DOHH2 (cell line): ENCODE measurements around the gene VPS4A.

Experiments used
- H3F3A ChIP-seq: fragments of 200-600 bp; sonication (generic), shearing (Covaris generic); 2 replicates; pipeline ENCODE4 v1.6.0; 2016; ENCODE audit warnings: antibody characterized with exemption, mild to moderate bottlenecking; ENCODE audit not compliant: control insufficient read depth, insufficient read depth
- H3K27ac ChIP-seq: fragments of 200-600 bp; sonication (generic); 2 replicates; pipeline ENCODE4 v1.5.1; 2014; ENCODE audit warnings: low read depth, mild to moderate bottlenecking, low read length, moderate library complexity
- H3K27me3 ChIP-seq: fragments of 200-600 bp; sonication (generic); 2 replicates; pipeline ENCODE4 v1.6.1; 2014; ENCODE audit warnings: mild to moderate bottlenecking, low read length, mixed read lengths; ENCODE audit not compliant: control insufficient read depth
- H3K36me3 ChIP-seq: fragments of 200-600 bp; sonication (generic); 2 replicates; pipeline ENCODE4 v1.6.1; 2014; ENCODE audit warnings: mild to moderate bottlenecking, low read length, moderate library complexity, mixed read lengths; ENCODE audit not compliant: control insufficient read depth
- H3K4me1 ChIP-seq: fragments of 200-600 bp; sonication (generic); 2 replicates; pipeline ENCODE4 v1.6.1; 2014; ENCODE audit warnings: mild to moderate bottlenecking, low read length, mixed read lengths; ENCODE audit not compliant: control insufficient read depth
- H3K4me2 ChIP-seq: fragments of 200-600 bp; sonication (generic); 2 replicates; pipeline ENCODE4 v1.6.0; 2014; ENCODE audit warnings: mild to moderate bottlenecking, low read length, moderate library complexity
- H3K4me3 ChIP-seq: fragments of 200-600 bp; sonication (generic); 2 replicates; pipeline ENCODE4 v1.5.1; 2014; ENCODE audit warnings: mild to moderate bottlenecking, low read length, mixed read lengths
- H3K79me2 ChIP-seq: fragments of 200-600 bp; sonication (generic); 2 replicates; pipeline ENCODE4 v1.6.1; 2014; ENCODE audit warnings: mild to moderate bottlenecking, low read length, mixed read lengths; ENCODE audit not compliant: control insufficient read depth
- H3K9me2 ChIP-seq: fragments of 200-600 bp; sonication (generic); replicated peaks from 2 replicates; pipeline ENCODE4 v1.6.1; 2014; ENCODE audit warnings: mild to moderate bottlenecking, low read length, mixed read lengths; ENCODE audit not compliant: control insufficient read depth
- H3K9me3 ChIP-seq: fragments of 200-600 bp; sonication (generic); 2 replicates; pipeline ENCODE4 v1.6.1; 2014; ENCODE audit warnings: antibody characterized with exemption, low read length, mixed read lengths; ENCODE audit not compliant: control insufficient read depth, insufficient read depth
- H4K20me1 ChIP-seq: fragments of 200-600 bp; sonication (generic); 2 replicates; pipeline ENCODE4 v1.6.0; 2014; ENCODE audit warnings: low read depth, mild to moderate bottlenecking, antibody characterized with exemption, low read length, moderate library complexity; ENCODE audit not compliant: control insufficient read depth, insufficient read depth
- CTCF ChIP-seq: fragments of 200-600 bp; sonication (generic); IDR thresholded peaks from one replicate; pipeline ENCODE4 v1.5.1; 2014; ENCODE audit warnings: antibody characterized with exemption, mild to moderate bottlenecking, low read depth, low read length; ENCODE audit not compliant: poor library complexity, severe bottlenecking
- EZH2phosphoT487 ChIP-seq: fragments of 200-600 bp; sonication (generic); IDR thresholded peaks from 2 replicates; pipeline ENCODE4 v1.6.1; 2017; ENCODE audit warnings: borderline replicate concordance, mild to moderate bottlenecking, antibody characterized with exemption, low read length, moderate library complexity, mixed read lengths

VPS4A gene

DNA sequence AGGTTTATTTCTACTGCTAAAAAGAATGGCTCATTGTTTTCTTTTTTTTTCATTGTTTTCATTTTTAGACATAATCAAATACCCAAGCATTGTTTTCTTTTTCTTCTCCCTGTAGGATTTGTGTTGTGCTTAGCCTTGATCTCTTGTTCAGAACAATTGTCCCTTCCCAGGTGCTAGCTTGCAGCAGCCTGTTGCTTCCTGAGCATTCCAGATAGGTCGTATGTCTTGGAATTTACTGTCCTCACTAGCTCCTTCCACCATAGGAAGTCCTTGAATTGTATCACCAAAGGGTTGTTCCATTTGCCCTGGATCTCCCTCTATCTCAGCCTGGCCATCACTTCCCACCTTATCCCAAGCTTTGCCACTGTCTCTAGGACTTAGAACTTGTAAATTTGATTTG, 10.0 kb upstream of the VPS4A start:
- Histone ChIP-seq H3K4me3 (no peak overlapping the region), H3F3A (peaks cover 4% of the 10 kb centered on the region), H3K79me2 (no peaks in the 10 kb centered on the region), H3K36me3 (peaks cover 18% of the 10 kb centered on the region), H3K9me2 (no peaks in the 10 kb centered on the region), H3K4me2 (no peak overlapping the region), H3K9me3 (no peaks in the 10 kb centered on the region), H3K27me3 (no peaks in the 10 kb centered on the region), H3K4me1 (peaks cover 9% of the 10 kb centered on the region), H4K20me1 (no peaks in the 10 kb centered on the region), H3K27ac (no peak overlapping the region)
- TF ChIP-seq CTCF (no peak), EZH2phosphoT487 (no peak)

DNA sequence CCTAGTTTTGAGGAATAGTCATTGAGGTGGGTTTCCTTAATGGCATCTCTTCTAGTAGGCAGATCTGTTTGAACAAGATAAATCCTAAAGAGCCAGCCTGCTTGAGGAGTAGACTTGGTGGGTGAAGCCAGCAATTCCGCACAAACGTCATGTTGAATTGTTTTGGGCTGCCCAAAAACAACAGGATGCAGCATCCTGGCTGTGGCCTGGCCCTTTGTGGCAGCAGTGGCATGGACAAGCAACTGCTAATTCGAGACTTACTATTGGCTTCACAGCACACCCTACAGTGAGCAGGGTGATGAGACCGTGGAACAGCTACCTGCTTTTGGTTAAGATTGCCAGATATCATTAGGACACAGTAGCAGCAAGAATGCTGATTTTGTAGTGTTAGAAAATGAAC, 9.3 kb upstream of the VPS4A start:
- Histone ChIP-seq H3K27me3 (no peaks in the 10 kb centered on the region), H3K27ac (no peak overlapping the region), H3K79me2 (no peaks in the 10 kb centered on the region), H3K4me2 (no peak overlapping the region), H3K4me3 (no peak overlapping the region), H3F3A (peaks cover 4% of the 10 kb centered on the region), H4K20me1 (no peaks in the 10 kb centered on the region), H3K4me1 (peaks cover 9% of the 10 kb centered on the region), H3K36me3 (peaks cover 18% of the 10 kb centered on the region), H3K9me3 (no peaks in the 10 kb centered on the region), H3K9me2 (no peaks in the 10 kb centered on the region)
- TF ChIP-seq CTCF, result no peak
- TF ChIP-seq EZH2phosphoT487, result no peak

GRCh38 chr16:69302301-69302700, 8.8 kb upstream of the VPS4A start:
- Histone ChIP-seq H3K27ac (no peak overlapping the region), H4K20me1 (no peaks in the 10 kb centered on the region), H3K9me2 (no peaks in the 10 kb centered on the region), H3F3A (peaks cover 9% of the 10 kb centered on the region), H3K4me2 (no peak overlapping the region), H3K4me3 (no peak overlapping the region), H3K79me2 (no peaks in the 10 kb centered on the region), H3K9me3 (no peaks in the 10 kb centered on the region), H3K36me3 (peaks cover 18% of the 10 kb centered on the region), H3K4me1 (peaks cover 9% of the 10 kb centered on the region), H3K27me3 (no peaks in the 10 kb centered on the region)
- TF ChIP-seq CTCF (no peak), EZH2phosphoT487 (no peak)

DNA sequence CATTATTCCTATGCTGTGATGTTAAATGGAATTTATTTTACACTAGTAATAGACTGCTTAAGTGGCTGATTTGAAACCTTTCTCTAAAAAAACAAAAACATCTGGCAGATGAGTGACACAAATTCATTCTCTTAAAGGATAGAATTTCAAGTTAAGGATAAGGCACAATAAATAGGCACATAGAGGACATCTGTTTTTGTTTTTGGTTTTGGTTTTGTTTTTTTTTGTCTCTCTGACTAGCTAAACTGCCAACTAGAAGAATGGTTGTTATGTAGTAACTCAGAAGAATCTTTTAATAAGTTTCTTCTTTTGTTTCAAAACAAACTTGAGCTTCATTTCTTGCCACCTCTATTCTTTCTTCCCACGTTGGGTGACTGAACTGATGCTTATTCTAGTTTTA, 5.1 kb upstream of the VPS4A start:
- no peaks in the 10 kb centered on the region for H4K20me1 ChIP-seq
- H3F3A ChIP-seq, result peaks cover 17% of the 10 kb centered on the region
- H3K36me3 ChIP-seq, result peaks cover 11% of the 10 kb centered on the region; the same call in 1 of the 2 replicates
- no peaks in the 10 kb centered on the region for H3K79me2 ChIP-seq
- TF ChIP-seq CTCF, result no peak
- no peak for TF ChIP-seq EZH2phosphoT487
- no peak overlapping the region for H3K27ac ChIP-seq
- no peaks in the 10 kb centered on the region for H3K9me2 ChIP-seq
- no peaks in the 10 kb centered on the region for H3K27me3 ChIP-seq
- H3K9me3 ChIP-seq, result no peaks in the 10 kb centered on the region
- H3K4me3 ChIP-seq, result no peak overlapping the region
- no peak overlapping the region for H3K4me2 ChIP-seq
- H3K4me1 ChIP-seq, result peaks cover 15% of the 10 kb centered on the region
